HPDE6-E6E7 (cell line): ENCODE measurements around the gene MIS12.

Source experiments
- DNase-seq: peaks from one replicate; pipeline ENCODE4 v3.0.0; 2011; ENCODE audit warnings: missing footprints; ENCODE audit errors: extremely low spot score

Gene MIS12, protein sequence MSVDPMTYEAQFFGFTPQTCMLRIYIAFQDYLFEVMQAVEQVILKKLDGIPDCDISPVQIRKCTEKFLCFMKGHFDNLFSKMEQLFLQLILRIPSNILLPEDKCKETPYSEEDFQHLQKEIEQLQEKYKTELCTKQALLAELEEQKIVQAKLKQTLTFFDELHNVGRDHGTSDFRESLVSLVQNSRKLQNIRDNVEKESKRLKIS

DNA sequence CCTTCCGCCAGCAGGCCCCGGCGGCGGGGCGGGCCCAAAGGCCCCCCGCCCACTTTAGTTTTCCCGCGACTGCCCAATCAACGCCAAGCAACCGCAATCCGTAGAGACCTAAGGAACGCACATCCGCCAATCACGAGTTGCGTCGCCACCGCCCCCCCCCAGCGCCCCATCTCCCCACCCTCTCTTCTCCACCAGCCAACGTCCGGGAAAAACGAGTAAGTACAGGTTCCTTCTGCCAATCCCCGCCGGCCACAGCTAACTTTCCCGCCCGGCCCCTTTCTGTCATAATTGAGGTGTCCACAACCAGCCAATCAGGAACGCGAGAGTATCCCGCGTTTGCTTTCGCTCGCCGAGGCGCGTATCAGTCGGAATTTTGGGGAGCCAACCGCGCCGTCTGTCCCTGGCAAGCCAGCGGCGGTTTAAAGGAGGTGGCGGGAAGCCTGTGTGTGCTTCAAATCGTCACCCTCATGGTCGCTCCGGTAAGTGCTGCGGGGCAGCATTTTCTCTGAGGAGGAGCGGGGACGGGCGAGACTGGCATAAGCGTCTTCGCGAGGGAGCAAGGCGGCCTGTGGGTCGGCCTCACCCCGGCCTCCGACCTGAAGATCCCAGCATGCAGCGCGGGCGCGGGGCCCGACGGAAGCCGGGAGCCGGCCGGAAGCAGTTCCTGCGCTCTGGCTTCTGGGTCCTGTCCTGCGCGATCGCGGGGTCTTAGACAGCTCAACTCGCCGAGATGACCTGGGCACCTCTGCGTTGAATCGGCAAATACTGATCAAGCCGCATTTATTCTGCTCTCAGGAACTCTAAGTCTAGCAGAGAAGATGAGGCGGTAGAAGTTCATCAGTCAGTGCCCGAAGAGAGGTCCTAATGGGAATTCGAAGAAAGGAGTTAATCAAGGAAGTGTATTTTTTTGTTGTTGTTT, at the start of gene MIS12:
MIS12 (plus strand) TSS at position 361 of the 919 bp plus-strand sequence. CDS start 2,297 bp downstream, outside the sequence.
- DNase-seq: peak; percentile 98

DNA sequence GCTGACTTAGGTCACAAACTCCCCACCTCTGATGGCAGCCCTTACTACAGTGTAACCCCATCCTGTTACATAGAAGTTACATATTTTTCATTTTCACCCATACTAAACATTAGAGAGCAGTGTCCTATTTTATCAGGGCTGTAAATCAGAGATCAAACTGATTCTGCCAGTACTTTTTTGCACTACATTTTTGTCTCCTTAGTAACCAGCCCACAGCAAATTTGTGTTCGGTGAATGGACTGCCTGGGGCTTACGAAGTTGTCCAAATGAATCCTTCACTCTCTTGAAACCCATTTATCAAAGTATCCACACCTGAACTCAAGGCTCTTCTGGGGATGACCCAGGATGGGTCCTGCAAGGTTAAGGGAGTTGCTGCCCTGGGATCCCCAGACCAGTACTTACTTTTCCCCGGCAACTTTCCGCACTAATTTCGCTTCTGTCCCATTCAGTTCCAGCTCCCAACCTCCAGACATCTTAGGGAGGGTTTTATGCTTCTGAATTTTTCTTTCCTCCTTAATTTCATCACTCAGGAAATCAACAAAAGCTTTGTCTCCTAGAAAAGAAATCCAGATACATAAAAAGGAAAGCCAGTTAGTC, 48.5 kb upstream of the MIS12 start:
- no peak for DNase-seq

DNA sequence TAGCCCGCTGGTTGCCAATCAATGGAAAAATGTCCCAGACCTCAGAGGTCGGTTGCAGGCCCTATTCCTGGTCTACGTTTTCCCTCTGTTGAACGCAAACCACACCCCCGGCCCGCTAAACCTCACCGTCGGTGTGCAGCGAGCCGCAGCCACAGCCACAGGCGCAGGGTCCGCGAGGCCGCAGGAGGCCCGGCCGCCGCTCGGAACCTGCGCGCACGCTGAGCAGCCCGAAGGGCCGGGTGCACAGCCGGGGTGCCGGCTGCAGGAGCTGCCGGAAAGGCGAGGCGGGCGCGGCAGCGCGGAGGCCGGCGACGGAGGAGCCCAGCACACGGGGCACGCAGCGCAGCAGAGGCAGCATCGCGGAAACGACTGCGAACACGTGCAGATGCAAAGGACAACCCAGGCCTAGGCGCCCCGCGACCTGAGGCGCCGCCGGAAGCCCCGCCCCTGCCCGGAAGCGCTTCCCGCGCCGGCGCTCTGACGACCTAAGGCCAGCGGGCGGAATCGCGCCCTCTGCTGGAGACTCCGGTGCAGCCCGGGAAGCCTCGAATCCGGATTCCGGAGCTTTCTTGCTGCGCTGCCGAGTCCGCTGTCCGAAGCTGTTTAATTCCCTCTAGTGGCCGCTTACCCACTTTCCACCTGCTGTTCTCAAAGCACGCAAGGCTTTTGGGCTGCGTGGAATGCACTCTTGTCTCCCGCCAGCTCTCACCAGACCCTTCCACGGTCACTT, 47.5 kb upstream of the MIS12 start, which contains the start of gene C1QBP:
C1QBP (minus strand) TSS at position 440 of the 730 bp plus-strand sequence; CDS start at position 358, 82 bp downstream.
- peak; percentile 88 for DNase-seq

DNA sequence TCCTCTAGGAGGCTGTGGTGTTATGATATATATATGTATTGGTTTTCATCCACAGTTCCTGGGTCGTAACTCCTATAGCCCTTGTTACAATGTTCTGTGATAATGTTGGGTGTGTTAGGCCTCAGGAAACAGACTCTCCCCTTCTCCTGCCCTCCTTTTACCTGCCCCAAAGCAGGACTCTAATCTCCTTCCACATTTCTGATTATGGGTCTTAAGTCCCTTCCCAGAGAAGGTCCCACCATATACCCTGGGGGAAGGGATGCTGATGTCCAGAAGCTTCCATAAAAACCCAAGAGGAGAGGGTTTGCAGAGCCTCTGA, 47.0 kb upstream of the MIS12 start:
- no peak for DNase-seq

DNA sequence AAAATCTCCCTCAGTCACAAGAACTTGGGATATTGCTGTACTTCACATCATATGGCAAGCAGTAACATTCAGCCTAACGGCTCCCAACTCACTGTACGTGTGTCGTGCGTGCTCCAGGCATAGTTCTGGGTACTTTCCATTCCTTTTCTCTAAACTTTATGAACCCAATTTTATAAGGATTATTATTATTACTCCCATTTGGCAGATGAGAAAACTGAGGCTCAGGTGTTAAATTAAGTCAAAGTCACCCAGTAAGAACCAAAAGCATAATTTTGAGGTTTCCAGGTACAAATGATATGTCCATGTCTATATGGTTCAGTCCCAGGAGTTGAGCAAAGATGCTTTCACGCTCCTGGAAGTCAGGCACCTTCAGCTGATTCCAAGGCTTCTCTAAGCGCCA, 42.6 kb upstream of the MIS12 start:
- no peak for DNase-seq

DNA sequence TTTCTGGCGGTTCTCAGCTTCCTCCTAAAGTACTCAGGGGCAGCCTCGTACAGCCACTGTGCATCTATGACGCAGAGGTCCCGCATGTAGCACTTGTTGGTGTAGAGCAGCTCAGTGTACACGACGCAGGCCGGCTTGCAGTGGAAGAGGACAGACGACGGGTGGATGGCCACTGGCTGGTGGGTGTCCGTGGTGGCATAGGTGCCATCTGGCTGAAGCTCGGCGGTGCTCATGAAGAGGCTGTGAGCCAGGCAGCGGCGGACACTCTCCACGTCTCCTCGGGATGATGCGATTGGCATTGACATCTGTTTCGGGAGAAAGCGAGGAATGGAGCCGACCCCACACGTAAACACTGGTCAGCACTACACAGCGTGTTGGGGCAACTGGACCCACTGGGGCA, 42.2 kb upstream of the MIS12 start:
- DNase-seq: no peak

DNA sequence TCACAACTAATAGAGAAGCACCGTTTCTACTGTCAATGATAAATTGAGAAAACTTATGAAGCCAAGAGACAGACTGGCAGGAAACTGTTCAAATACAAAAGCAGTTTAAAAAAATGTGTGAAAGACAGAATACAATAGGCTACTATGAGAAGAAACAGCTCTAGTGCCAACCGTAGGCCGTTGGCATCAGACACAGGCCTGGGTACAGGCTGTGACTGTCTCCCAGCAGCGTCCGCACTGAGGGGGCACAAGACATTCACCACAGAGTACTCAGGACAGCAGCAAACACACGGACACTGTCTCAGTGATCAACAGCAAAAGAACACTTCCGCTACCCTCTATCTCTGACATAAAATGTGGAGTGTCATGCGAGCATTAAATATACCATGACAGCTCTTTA, 39.6 kb upstream of the MIS12 start:
- no peak for DNase-seq

DNA sequence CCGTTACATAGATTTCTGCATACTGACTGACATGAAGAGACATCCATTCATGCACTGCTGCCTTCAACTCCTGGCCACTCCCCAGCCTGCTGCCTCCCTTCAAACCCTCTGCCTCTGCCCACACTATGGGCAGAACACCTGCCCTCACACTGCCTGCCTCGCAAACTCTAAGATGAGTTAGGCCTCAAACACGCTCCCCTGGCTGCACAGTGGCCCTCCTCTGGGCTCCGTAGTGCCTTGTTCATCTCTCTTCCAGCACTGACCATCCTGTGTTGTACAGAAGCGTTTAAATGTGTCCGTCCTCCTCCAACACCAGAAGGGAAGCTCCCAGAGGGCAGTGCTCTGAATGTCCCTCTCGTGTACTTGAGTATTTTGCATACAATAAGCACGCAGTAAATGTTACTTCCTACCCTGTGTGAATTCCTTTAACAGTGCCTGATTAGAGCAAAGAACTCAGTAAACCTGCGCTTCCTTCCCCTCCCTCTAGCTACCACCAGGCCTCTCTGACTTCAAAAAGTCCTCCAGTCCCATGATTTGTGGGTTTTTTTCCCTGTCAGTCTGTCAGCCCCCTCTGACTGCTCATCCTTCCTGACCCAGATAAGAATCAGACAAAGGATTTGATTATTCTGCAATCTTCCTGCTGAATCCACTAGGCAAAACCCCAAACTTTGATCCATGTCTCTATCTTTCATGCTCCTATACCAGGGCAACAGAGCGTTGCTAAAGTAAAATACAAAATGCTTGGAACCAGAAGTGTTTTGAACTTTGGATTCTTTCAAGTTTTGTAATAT, 21.5 kb upstream of the MIS12 start:
- no peak for DNase-seq

DNA sequence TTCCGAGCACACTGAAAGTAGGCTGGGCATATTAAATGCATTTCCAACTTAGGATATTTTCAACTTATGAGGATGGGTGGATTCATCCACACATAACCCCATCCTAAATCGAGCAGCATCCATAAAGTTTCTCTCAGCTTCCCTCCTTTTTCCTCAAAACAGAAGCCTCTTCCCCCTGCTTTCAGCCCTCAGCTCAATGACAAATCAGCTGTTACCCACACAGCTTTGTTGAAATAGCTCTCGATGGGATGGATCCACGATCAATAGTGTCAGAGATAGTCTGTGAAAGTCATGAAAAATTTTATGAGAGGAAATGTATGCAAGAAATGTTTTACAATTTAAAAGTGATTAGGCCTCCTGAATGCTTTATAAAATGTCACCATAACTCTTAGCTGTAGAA, 20.1 kb upstream of the MIS12 start:
- no peak for DNase-seq

DNA sequence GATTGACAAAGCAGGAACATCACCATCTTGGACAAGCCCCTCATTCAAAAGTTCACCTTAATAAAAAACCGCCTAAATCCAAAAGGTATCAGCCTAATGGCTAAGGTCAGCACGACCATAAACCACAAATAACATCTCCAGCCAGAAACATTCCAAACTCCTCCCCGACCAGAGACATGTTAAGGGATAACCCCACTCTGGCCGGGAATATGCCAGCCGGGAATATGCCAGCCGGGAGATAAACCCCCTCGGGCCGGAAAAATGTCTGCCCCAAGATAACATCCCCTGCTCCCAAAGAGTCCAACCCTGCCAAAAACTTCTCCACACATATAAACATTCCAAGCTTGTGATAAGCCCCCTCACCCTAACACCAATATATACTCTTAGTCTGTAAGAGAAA, 18.9 kb upstream of the MIS12 start:
- DNase-seq: no peak

DNA sequence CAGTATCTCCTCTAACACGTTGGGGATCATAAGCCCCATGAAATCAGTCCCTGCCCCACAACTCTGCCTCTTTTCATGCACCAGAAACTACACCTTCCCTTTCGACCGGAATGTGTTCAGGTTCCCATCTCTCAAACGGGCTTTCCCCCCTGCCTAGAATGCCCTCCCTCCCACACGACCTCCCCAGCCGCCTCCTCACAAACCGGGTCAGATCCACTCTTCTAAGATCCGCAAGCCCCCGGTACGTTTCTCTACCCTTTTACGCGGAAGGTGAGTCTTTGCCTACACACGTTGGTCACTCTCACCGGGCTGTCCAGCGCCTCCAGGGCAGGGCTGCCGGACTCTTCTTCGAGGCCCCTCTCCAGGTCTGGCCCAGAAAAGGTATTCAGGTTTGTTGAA, 18.3 kb upstream of the MIS12 start:
- peak; percentile 7 for DNase-seq

DNA sequence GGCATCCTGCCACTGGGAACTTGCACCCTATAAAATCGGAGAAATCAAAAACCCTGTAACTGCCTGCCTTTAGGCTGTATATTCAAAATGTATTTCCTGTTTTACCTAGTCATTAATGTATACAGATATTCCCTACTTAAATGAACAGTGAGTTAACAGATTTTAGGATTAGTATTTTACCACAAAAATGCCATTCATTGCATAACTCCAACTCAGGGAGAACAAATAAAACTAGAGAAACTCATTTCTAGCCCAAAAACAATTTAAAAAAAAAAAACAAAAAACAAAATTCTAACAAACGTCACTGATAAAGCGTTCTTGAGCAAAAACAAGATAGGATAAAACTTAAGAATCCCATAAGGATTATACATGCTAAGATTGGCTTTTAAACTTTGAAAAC, 13.9 kb upstream of the MIS12 start:
- DNase-seq: no peak

DNA sequence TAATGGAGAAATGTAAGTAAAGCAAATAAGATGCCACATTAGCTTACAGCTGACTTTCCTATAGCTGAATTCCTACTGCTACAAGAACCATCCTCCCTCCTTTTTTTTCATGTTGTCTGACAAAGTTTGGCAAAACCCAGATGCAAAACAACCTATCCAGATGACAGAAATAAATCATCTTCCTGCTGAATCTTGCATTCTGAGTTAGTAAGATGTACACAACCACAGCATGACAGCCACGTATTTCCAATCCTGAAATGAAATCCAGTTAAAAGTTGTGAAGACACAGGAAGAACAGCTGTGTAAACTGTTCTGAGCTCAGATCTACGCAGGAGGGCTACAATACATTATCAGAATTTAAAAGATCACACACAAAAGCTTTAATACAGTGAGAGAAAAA, 12.5 kb upstream of the MIS12 start:
- DNase-seq: no peak

DNA sequence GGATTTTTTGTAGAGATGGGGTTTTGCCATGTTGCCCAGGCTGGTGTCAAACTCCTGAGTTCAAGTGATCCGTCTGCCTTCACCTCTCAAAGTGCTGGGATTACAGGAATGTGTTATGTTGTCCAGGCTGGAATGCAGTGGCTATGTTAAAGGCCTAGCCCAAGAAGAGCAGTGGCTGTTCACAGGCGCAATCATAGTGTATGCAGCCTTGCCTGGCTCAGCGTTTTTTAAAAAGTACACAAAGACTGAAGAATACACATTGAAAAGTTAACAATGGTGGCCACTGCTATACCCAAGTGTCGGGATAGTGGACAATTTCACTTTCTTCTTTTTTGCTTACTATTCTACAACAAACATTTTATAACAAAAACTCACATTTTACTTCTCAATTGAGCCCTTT, 7.4 kb upstream of the MIS12 start:
- DNase-seq: no peak

DNA sequence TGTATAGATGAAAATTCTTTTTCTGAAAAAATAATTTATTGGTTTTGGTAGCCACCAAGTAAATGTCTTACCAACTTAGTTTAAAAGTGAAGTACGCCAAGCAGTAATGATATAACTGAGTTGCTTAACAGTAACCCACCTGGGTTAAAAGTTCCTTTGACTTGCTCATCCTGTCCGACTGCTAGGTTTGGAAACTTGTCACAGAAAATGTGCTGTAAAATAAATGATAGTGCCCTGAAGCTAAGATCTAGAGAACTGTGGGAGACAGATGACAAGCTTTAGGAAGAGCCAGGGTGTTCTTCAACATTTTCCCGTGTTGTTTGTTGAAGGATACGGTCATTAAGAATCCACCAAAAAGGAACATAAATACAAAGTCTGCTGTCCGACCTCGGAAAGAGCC, 5.4 kb upstream of the MIS12 start:
- DNase-seq: no peak

DNA sequence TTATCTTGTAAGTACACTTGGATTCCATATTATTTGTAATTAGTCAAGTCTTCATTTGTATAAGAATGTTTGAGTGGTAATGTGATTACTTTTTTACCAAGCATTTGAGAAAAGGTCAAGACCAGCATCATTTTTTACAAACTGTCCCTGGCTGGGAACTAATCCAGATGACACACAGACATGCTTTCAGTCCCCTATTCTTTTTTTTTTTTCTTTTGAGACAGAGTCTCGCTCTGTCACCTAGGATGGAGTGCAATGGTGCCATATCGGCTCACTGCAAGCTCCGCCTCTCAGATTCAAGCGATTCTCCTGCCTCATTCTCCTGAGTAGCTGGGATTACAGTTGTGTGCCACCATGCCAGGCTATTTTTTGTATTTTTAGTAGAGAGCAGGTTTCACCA, 4.9 kb upstream of the MIS12 start:
- DNase-seq: no peak

DNA sequence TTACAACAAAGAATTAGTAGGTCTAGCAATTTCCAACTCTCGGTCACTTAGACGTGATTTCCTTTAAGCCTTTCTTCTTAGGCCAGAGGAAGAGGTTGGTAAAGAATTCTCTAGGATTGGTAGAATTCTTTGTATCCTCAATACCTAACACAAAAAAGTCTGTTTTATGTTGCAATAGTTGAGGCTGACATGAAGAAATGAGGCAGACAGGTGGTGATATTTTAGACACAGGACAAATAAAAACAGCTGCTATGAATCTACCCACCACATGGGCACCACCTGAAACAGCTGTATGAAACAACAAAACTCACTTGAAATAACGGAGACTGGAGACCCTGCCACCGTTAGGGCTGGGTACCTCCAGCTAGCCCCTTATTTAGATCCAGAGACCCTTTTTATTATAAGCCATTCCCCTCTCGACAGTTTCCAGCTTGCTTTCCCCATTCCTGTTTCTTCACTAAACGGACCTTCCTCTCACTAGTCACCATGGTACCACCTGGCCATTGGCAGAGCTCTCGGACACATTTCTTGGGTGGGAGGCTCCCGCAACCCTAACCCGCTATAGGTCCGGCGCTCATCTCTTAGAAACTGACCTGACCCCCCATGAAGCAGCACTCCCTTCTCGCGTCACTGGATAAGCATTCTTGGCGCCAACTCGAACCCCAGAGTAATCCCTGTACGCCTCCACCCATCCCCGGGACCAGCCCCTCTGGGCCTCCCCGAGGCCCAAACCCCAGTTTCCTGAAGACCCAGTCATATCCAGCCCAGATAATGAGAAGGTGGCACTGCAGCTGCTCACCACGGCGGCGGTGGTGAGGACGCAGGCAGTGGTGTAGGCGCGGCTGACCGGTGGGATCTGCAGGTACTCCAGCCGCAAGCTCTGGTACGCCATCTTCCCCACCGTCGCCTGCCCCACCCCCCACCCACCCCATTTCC, 828 bp upstream of the MIS12 start, which contains the start of gene DERL2:
DERL2 (minus strand) TSS at position 909 of the 936 bp plus-strand sequence; CDS start at position 892, 17 bp downstream.
- DNase-seq: peak; percentile 20

DNA sequence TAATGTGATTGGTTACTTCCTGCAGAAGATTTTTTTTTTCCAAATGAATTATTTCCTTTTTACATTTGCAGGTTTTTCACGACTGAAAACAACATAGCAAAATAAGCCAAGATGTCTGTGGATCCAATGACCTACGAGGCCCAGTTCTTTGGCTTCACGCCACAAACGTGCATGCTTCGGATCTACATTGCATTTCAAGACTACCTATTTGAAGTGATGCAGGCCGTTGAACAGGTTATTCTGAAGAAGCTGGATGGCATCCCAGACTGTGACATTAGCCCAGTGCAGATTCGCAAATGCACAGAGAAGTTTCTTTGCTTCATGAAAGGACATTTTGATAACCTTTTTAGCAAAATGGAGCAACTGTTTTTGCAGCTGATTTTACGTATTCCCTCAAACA, 2.4 kb downstream of the MIS12 start:
- DNase-seq: no peak

DNA sequence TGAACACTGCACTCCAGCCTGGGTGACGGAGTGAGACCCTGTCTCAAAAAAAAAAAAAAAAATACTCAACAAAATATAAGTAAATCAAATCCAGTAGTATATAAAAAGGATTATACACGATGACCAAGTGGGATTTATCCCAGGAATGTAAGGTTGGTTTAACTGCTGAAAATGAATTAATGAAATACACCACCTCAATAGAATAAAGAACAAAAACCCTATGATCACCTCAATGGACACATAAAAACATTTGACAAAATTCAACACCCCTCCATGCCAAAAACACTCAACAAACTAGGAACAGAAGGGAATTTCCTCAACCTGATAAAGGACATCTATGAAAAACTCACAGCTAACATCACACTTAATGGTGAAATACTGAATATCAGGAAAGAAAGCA, 6.6 kb downstream of the MIS12 start:
- DNase-seq: no peak
